Measurements from ENCODE around the gene CIAO1.

DNA sequence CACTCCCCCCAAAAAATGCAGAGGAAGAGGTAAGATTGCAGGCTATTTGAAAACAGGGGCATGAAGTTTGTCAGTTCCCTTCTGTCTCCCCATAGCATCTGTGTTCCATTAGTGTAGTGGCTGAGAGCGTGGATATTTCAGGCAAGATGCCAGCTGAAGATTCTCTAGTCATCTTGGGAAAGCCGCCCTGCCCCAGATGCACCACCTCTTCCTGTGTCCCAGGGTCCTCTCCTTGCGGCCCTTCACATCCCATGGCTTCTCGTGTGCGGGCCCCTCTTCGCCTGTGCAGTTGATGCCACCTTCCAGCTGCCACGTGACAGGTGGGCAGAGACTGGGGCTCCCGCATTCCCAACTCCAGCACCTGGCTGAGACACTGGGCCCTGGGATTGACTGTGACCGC is 16.4 kb upstream of the CIAO1 start:
- TF ChIP-seq, protein P1, sequence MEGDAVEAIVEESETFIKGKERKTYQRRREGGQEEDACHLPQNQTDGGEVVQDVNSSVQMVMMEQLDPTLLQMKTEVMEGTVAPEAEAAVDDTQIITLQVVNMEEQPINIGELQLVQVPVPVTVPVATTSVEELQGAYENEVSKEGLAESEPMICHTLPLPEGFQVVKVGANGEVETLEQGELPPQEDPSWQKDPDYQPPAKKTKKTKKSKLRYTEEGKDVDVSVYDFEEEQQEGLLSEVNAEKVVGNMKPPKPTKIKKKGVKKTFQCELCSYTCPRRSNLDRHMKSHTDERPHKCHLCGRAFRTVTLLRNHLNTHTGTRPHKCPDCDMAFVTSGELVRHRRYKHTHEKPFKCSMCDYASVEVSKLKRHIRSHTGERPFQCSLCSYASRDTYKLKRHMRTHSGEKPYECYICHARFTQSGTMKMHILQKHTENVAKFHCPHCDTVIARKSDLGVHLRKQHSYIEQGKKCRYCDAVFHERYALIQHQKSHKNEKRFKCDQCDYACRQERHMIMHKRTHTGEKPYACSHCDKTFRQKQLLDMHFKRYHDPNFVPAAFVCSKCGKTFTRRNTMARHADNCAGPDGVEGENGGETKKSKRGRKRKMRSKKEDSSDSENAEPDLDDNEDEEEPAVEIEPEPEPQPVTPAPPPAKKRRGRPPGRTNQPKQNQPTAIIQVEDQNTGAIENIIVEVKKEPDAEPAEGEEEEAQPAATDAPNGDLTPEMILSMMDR (conservative IDR thresholded peaks at IDR 0.05; ENCODE audit: low read depth, low read length) = no peak
- no peak for TF ChIP-seq EZH2 (IDR thresholded peaks at IDR 0.05; ENCODE audit: borderline replicate concordance, low read depth, low read length, poor library complexity, severe bottlenecking)
